Chondrocyte (in vitro differentiated cells): ENCODE results near the gene FSCN2. TPM values are rescaled to one million over a fixed set of nuclear protein-coding genes. Genes with fewer than 3 reads are reported as not detected.

Source experiments
- DNase-seq: peaks from one replicate; pipeline ENCODE4 v3.0.0; 2021; ENCODE audit warnings: mixed read lengths, low spot score
- H3K27ac Mint-ChIP-seq: one replicate; pipeline ENCODE4 v1.8.0; 2021; ENCODE audit warnings: mild to moderate bottlenecking, moderate library complexity, mixed read lengths; ENCODE audit not compliant: unreplicated experiment
- H3K27me3 Mint-ChIP-seq: 2 replicates; pipeline ENCODE4 v1.8.0; 2021; ENCODE audit warnings: low read depth, mixed read lengths
- H3K36me3 Mint-ChIP-seq: 2 replicates; pipeline ENCODE4 v1.8.0; 2021; ENCODE audit warnings: low read depth, mixed read lengths
- H3K4me1 Mint-ChIP-seq: 2 replicates; pipeline ENCODE4 v1.8.0; 2021; ENCODE audit warnings: low read depth, mild to moderate bottlenecking, mixed read lengths
- H3K4me3 Mint-ChIP-seq: one replicate; pipeline ENCODE4 v1.8.0; 2021; ENCODE audit warnings: mild to moderate bottlenecking, moderate library complexity, mixed read lengths; ENCODE audit not compliant: unreplicated experiment
- H3K9me3 Mint-ChIP-seq: 2 replicates; pipeline ENCODE4 v1.8.0; 2021; ENCODE audit warnings: low read depth, mixed read lengths
- CTCF ChIP-seq: fragments of 200-600 bp; sonication (generic); IDR thresholded peaks from 2 replicates; pipeline ENCODE4 v1.5.0; 2021; ENCODE audit warnings: antibody characterized with exemption, mild to moderate bottlenecking, moderate library complexity
- total RNA-seq: library from RNA; stranded (reverse); gene quantifications from 3 replicates; pipeline ENCODE4 v1.2.1, GENCODE V29; 2021

FSCN2 gene
- total RNA-seq, 1 donor from 2014 or later: 6.1 TPM

GRCh38 chr17:81578038-81578441 is 49.9 kb downstream of the FSCN2 start:
- H3K9me3 Mint-ChIP-seq: no peaks in the 10 kb centered on the region
- DNase-seq: no peak
- peak overlapping the region; percentile 96 for H3K27ac Mint-ChIP-seq
- H3K4me3 Mint-ChIP-seq: peak overlapping the region; percentile 7
- peaks cover 86% of the 10 kb centered on the region for H3K4me1 Mint-ChIP-seq
- H3K36me3 Mint-ChIP-seq: peaks cover 30% of the 10 kb centered on the region
- no peaks in the 10 kb centered on the region for H3K27me3 Mint-ChIP-seq
- no peak for TF ChIP-seq CTCF

- TF ChIP-seq CTCF: no peak
- Mint-ChIP-seq H3K4me1 (peaks cover 86% of the 10 kb centered on the region), H3K36me3 (peaks cover 30% of the 10 kb centered on the region), H3K9me3 (no peaks in the 10 kb centered on the region), H3K27ac (peak overlapping the region; percentile 96), H3K27me3 (no peaks in the 10 kb centered on the region), H3K4me3 (no peak overlapping the region)
- DNase-seq: no peak
Observed at GRCh38 chr17:81578561-81579225, 50.5 kb downstream of the FSCN2 start.

GRCh38 chr17:81579298-81579697 is 51.1 kb downstream of the FSCN2 start:
- Mint-ChIP-seq H3K27ac (peak overlapping the region; percentile 86), H3K4me3 (peak overlapping the region; percentile 7), H3K36me3 (peaks cover 24% of the 10 kb centered on the region), H3K27me3 (no peaks in the 10 kb centered on the region), H3K4me1 (peaks cover 87% of the 10 kb centered on the region), H3K9me3 (no peaks in the 10 kb centered on the region)
- no peak for TF ChIP-seq CTCF
- no peak for DNase-seq

GRCh38 chr17:81579821-81580321 is 51.7 kb downstream of the FSCN2 start:
- no peak for DNase-seq
- no peaks in the 10 kb centered on the region for H3K9me3 Mint-ChIP-seq
- no peak for TF ChIP-seq CTCF
- peaks cover 24% of the 10 kb centered on the region for H3K36me3 Mint-ChIP-seq
- peak overlapping the region; percentile 86 for H3K27ac Mint-ChIP-seq
- no peaks in the 10 kb centered on the region for H3K27me3 Mint-ChIP-seq
- peak overlapping the region; percentile 7 for H3K4me3 Mint-ChIP-seq
- peaks cover 88% of the 10 kb centered on the region for H3K4me1 Mint-ChIP-seq

GRCh38 chr17:81580481-81580880 is 52.3 kb downstream of the FSCN2 start:
- DNase-seq: no peak
- Mint-ChIP-seq H3K27ac (peak overlapping the region; percentile 81), H3K4me3 (no peak overlapping the region), H3K4me1 (peaks cover 90% of the 10 kb centered on the region), H3K27me3 (no peaks in the 10 kb centered on the region), H3K9me3 (no peaks in the 10 kb centered on the region), H3K36me3 (peaks cover 29% of the 10 kb centered on the region)
- TF ChIP-seq CTCF: no peak
